Testis (tissue), 3 donors: ENCODE results near the gene MID1IP1. TPM values are rescaled to one million over a fixed set of nuclear protein-coding genes. Genes with fewer than 3 reads are reported as not detected.

ENCODE experiments used
- DNase-seq: peaks from one replicate; pipeline ENCODE4 v3.0.0-alpha.2; 2019
- H3K27ac ChIP-seq, 2 donors: fragments of 200-600 bp; sonication (generic); one replicate each; pipeline ENCODE4 v1.5.1; 2019
- H3K27me3 ChIP-seq: fragments of 200-600 bp; sonication (generic); one replicate; pipeline ENCODE4 v1.5.1; 2019
- H3K36me3 ChIP-seq: fragments of 200-600 bp; sonication (generic); one replicate; pipeline ENCODE4 v1.5.1; 2017; ENCODE audit warnings: low read depth; ENCODE audit errors: missing control alignments
- H3K4me1 ChIP-seq: fragments of 200-600 bp; sonication (generic); one replicate; pipeline ENCODE4 v1.5.1; 2019
- H3K4me3 ChIP-seq, 2 donors: fragments of 200-600 bp; sonication (generic); one replicate each; pipeline ENCODE4 v1.5.1; 2017 to 2019
- H3K9me3 ChIP-seq: fragments of 200-600 bp; sonication (generic); one replicate; pipeline ENCODE4 v1.5.1; 2017
- CTCF ChIP-seq, 3 experiments: fragments of 450-650 bp in 2 of 3; fragments of 200-600 bp in 1 of 3; sonication (generic) in 1 of 3; IDR thresholded peaks; one replicate each; pipeline ENCODE4 v1.5.1; 2016 to 2019; ENCODE audit warnings: antibody characterized with exemption in 3 of 3, mild to moderate bottlenecking in 2 of 3, moderate library complexity in 1 of 3
- POLR2A ChIP-seq: fragments of 450-650 bp; IDR thresholded peaks from one replicate; pipeline ENCODE4 v1.6.1; 2017; ENCODE audit warnings: antibody characterized with exemption, mild to moderate bottlenecking, moderate library complexity
- whole genome bisulfite sequencing, 2 donors: methylation state at CpG; one replicate each; pipeline ENCODE4 v1.1.5; 2018; 5-methylcytosine and 5-hydroxymethylcytosine counted together
- intact Hi-C: fragments of 100-400 bp; cut with DNase I; formaldehyde crosslinking; loops from one replicate; pipeline ENCODE4 v1.15.1; 2023; ENCODE audit warnings: low total_unique reads
- polyA plus RNA-seq: library from polyadenylated mRNA; stranded (reverse); fragments of 350-450 nt; fragmentation: Illumina TruSeq; extraction: RNeasy Lipid Tissue Mini Kit (QIAGEN cat#74804); gene quantifications from one replicate; pipeline ENCODE4 v1.2.3, GENCODE V29; 2014; ENCODE audit warnings: low read depth, low replicate concordance; ENCODE audit not compliant: insufficient read depth
- total RNA-seq, 2 donors: library from RNA; depleted of rRNA; stranded (reverse); fragments of >200 nt; gene quantifications; one replicate each; pipeline ENCODE4 v1.2.3, GENCODE V29; 2016

Gene MID1IP1
- total and polyA plus RNA-seq, 3 donors from 2014 or later, result 53.4 to 155 (median 102) TPM

GRCh38 chrX:38799995-38800580, 1.2 kb upstream of the MID1IP1 start:
- intact Hi-C loops, result no loop called here

GRCh38 chrX:38803243-38803587, 2.0 kb downstream of the MID1IP1 start:
- Histone ChIP-seq H3K36me3 (no peaks in the 10 kb centered on the region), H3K27me3 (no peaks in the 10 kb centered on the region), H3K4me3 (peak overlapping the region; percentile 61 to 80), H3K27ac (peak overlapping the region; percentile 84 to 90), H3K4me1 (no peaks in the 10 kb centered on the region), H3K9me3 (no peaks in the 10 kb centered on the region)
- TF ChIP-seq CTCF (IDR thresholded peaks at IDR 0.05) (no peak), POLR2A (no peak)
- intact Hi-C loops, result no loop called here
- 0 to 12% methylated on average over 1 to 3 of the region's 3 CpGs for WGBS, 2 donors
- DNase-seq, result no peak

More at GRCh38 chrX:38799995-38800580, 1.2 kb upstream of the MID1IP1 start:
- no peak overlapping the region for H3K4me3 ChIP-seq
- H3K27me3 ChIP-seq, result no peaks in the 10 kb centered on the region
- no peaks in the 10 kb centered on the region for H3K36me3 ChIP-seq
- peak; percentile 37 for DNase-seq
- H3K9me3 ChIP-seq, result no peaks in the 10 kb centered on the region
- H3K4me1 ChIP-seq, result no peaks in the 10 kb centered on the region
- H3K27ac ChIP-seq, result no peak overlapping the region
- TF ChIP-seq CTCF (IDR thresholded peaks at IDR 0.05) (peak in 1 of 3 experiments; percentile 23), POLR2A (no peak)
- 62 to 69% methylated on average over 5 of the region's 5 CpGs for WGBS, 2 donors

- WGBS, 2 donors, result 0% methylated on average over 35 of the region's 64 CpGs; no CpG with 5 or more reads in 1 of the 2 donors
- DNase-seq, result peak; percentile 87
- no peaks in the 10 kb centered on the region for H3K36me3 ChIP-seq
- TF ChIP-seq CTCF (IDR thresholded peaks at IDR 0.05), result no peak
- no peak for TF ChIP-seq POLR2A
- H3K27ac ChIP-seq, result peak overlapping the region; percentile 84 to 90
- no peaks in the 10 kb centered on the region for H3K9me3 ChIP-seq
- intact Hi-C loops, result no loop called here
- H3K4me3 ChIP-seq, result peak overlapping the region; percentile 61 to 80
- no peaks in the 10 kb centered on the region for H3K4me1 ChIP-seq
- no peaks in the 10 kb centered on the region for H3K27me3 ChIP-seq
Measured at GRCh38 chrX:38803588-38804431, 2.6 kb downstream of the MID1IP1 start.

GRCh38 chrX:38804432-38804681, 3.1 kb downstream of the MID1IP1 start:
- WGBS, 2 donors, result 0% methylated on average over 1 of the region's 19 CpGs; no CpG with 5 or more reads in 1 of the 2 donors
- intact Hi-C loops, result no loop called here

More at GRCh38 chrX:38804432-38804681, 3.1 kb downstream of the MID1IP1 start:
- no peak for DNase-seq
- Histone ChIP-seq H3K9me3 (no peaks in the 10 kb centered on the region), H3K4me1 (no peaks in the 10 kb centered on the region), H3K36me3 (no peaks in the 10 kb centered on the region), H3K27ac (peak overlapping the region; percentile 84 to 90), H3K27me3 (no peaks in the 10 kb centered on the region), H3K4me3 (peak overlapping the region; percentile 61 to 80)
- no peak for TF ChIP-seq POLR2A
- TF ChIP-seq CTCF (IDR thresholded peaks at IDR 0.05), result no peak
